B cell (primary cell): ENCODE results near the gene ACAP2. TPM values are rescaled to one million over a fixed set of nuclear protein-coding genes. Genes with fewer than 3 reads are reported as not detected.

Source experiments
- ATAC-seq: fragments of 200-7000 bp; cut with Tn5 transposase; one replicate; pipeline ENCODE4 v1.10.0; 2021; ENCODE audit warnings: low read depth, mild to moderate bottlenecking, moderate number of reproducible peaks, moderate library complexity
- CTCF ChIA-PET: fragments of 350-600 bp; sonication (Branson Sonifier 250); formaldehyde crosslinking; loops from one replicate; lab custom pipeline; 2021; ENCODE audit warnings: antibody characterized with exemption, inconsistent platforms; lab: Charles Lee
- POLR2A ChIA-PET: fragments of 350-600 bp; sonication (Branson Sonifier 250); formaldehyde crosslinking; loops from one replicate; lab custom pipeline; 2021; ENCODE audit warnings: antibody characterized with exemption; lab: Charles Lee
- DNase-seq: peaks from one replicate; pipeline ENCODE4 v3.0.0; 2013
- H2AFZ ChIP-seq: 2 replicates; pipeline ENCODE4 v1.6.1; 2012; ENCODE audit warnings: mild to moderate bottlenecking, low read depth, low read length; ENCODE audit not compliant: insufficient read depth, poor library complexity, severe bottlenecking
- H3K27ac ChIP-seq, 2 donors: 1 replicate in 1 of 2; 2 replicates in 1 of 2; pipeline ENCODE4 v1.5.1; 2012 to 2013; ENCODE audit warnings: low read length in 2 of 2, mild to moderate bottlenecking in 2 of 2, moderate library complexity in 1 of 2
- H3K27me3 ChIP-seq, 4 experiments: fragments of 200-600 bp in 1 of 4; sonication (generic) in 1 of 4; replicated peaks in 1 of 4; 1 replicate in 2 of 4; 2 replicates in 2 of 4; pipeline versions ENCODE4 v1.6.1 to v1.7.0; 2013 to 2016; ENCODE audit warnings: low read length in 3 of 4, mild to moderate bottlenecking in 2 of 4, mixed read lengths in 1 of 4, moderate library complexity in 1 of 4; ENCODE audit not compliant: insufficient read depth in 4 of 4, control insufficient read depth in 3 of 4; ENCODE audit errors: control extremely low read depth in 1 of 4
- H3K36me3 ChIP-seq, 2 experiments: replicated peaks in 1 of 2; 1 replicate in 1 of 2; 2 replicates in 1 of 2; pipeline versions ENCODE4 v1.6.1 to v1.7.1; 2013; ENCODE audit warnings: low read length in 1 of 2; ENCODE audit not compliant: insufficient read depth in 2 of 2, control insufficient read depth in 1 of 2; ENCODE audit errors: control extremely low read depth in 1 of 2, extremely low read depth in 1 of 2
- H3K4me1 ChIP-seq, 2 donors: fragments of 200-600 bp in 1 of 2; sonication (generic) in 1 of 2; 1 replicate in 1 of 2; 2 replicates in 1 of 2; pipeline versions ENCODE4 v1.5.1 to v1.6.1; 2013 to 2017; ENCODE audit warnings: low read length in 2 of 2; ENCODE audit not compliant: control insufficient read depth in 2 of 2, insufficient read depth in 2 of 2
- H3K4me2 ChIP-seq: replicated peaks from 2 replicates; pipeline ENCODE3; 2012; ENCODE audit warnings: mild to moderate bottlenecking, low read depth, low read length; ENCODE audit not compliant: poor library complexity, severe bottlenecking
- H3K4me3 ChIP-seq, 5 experiments: fragments of 200-600 bp in 1 of 5; sonication (generic) in 1 of 5; 1 replicate in 3 of 5; 2 replicates in 2 of 5; pipeline versions ENCODE4 v1.5.1 to v1.7.0; 2011 to 2016; ENCODE audit warnings: low read length in 4 of 5, mild to moderate bottlenecking in 4 of 5, low read depth in 2 of 5, control low read depth in 1 of 5, moderate library complexity in 1 of 5; ENCODE audit not compliant: insufficient read depth in 1 of 5; ENCODE audit errors: control extremely low read depth in 1 of 5, extremely low read depth in 1 of 5
- H3K79me2 ChIP-seq: fragments of 200-600 bp; sonication (generic); one replicate; pipeline ENCODE4 v1.6.0; 2016; ENCODE audit warnings: low read length; ENCODE audit not compliant: control insufficient read depth, insufficient read depth
- H3K9ac ChIP-seq: fragments of 200-600 bp; sonication (generic); 2 replicates; pipeline ENCODE4 v1.6.1; 2017; ENCODE audit warnings: mild to moderate bottlenecking, low read length, moderate library complexity
- H3K9me3 ChIP-seq, 3 donors: one replicate each; pipeline versions ENCODE4 v1.6.1 to v1.7.1; 2013; ENCODE audit warnings: low read length in 2 of 3; ENCODE audit not compliant: control insufficient read depth in 2 of 3, insufficient read depth in 1 of 3; ENCODE audit errors: control extremely low read depth in 1 of 3
- H4K20me1 ChIP-seq: 2 replicates; pipeline ENCODE4 v1.6.0; 2012; ENCODE audit warnings: mild to moderate bottlenecking, low read length; ENCODE audit not compliant: insufficient read depth, control insufficient read depth, poor library complexity, severe bottlenecking
- H3K27ac Mint-ChIP-seq: one replicate; pipeline ENCODE4 v1.8.0; 2021; ENCODE audit warnings: mixed read lengths
- H3K27me3 Mint-ChIP-seq: one replicate; pipeline ENCODE4 v1.8.0; 2021; ENCODE audit warnings: mixed read lengths
- H3K4me1 Mint-ChIP-seq: one replicate; pipeline ENCODE4 v1.8.0; 2021; ENCODE audit warnings: mixed read lengths
- H3K4me3 Mint-ChIP-seq: one replicate; pipeline ENCODE4 v1.8.0; 2021; ENCODE audit warnings: mixed read lengths
- H3K9me3 Mint-ChIP-seq: one replicate; pipeline ENCODE4 v1.8.0; 2022; ENCODE audit warnings: mixed read lengths; ENCODE audit not compliant: insufficient read depth
- EZH2 ChIP-seq: IDR thresholded peaks from 2 replicates; pipeline ENCODE4 v1.6.1; 2012; ENCODE audit warnings: borderline replicate concordance, low read depth, mild to moderate bottlenecking, moderate library complexity, low read length; ENCODE audit not compliant: insufficient read depth, poor library complexity, severe bottlenecking
- WGBS: methylation state at CpG from one replicate; pipeline ENCODE4 v1.1.5; 2013; ENCODE audit warnings: missing lambda C conversion rate; ENCODE audit not compliant: insufficient coverage; 5-methylcytosine and 5-hydroxymethylcytosine counted together
- intact Hi-C: fragments of 100-400 bp; cut with micrococcal nuclease; formaldehyde crosslinking; loops from one replicate; pipeline ENCODE4 v1.10.0; 2022
- polyA plus RNA-seq: library from polyadenylated mRNA; depleted of rRNA; stranded (reverse); fragments of >200 nt; gene quantifications from 2 replicates; pipeline ENCODE4 v1.2.3, GENCODE V29; 2012
- total RNA-seq, 2 donors: library from RNA; stranded (reverse); fragments of 120-200 nt in 1 of 2; gene quantifications; 1 replicate in 1 of 2; 2 replicates in 1 of 2; pipeline versions ENCODE4 v1.2.3 to v1.2.4, GENCODE V29; 2013 to 2022
- TF ChIP-seq, protein P1 (sequence below): fragments of 200-600 bp; IDR thresholded peaks from one replicate; pipeline ENCODE4 v1.8.0; 2022; ENCODE audit warnings: antibody characterized with exemption, mild to moderate bottlenecking

The ACAP2 gene
- total and polyA plus RNA-seq, 2 donors (not counting 1 experiment from before 2014, with no cell fraction given) = 18.6 to 113 TPM

DNA sequence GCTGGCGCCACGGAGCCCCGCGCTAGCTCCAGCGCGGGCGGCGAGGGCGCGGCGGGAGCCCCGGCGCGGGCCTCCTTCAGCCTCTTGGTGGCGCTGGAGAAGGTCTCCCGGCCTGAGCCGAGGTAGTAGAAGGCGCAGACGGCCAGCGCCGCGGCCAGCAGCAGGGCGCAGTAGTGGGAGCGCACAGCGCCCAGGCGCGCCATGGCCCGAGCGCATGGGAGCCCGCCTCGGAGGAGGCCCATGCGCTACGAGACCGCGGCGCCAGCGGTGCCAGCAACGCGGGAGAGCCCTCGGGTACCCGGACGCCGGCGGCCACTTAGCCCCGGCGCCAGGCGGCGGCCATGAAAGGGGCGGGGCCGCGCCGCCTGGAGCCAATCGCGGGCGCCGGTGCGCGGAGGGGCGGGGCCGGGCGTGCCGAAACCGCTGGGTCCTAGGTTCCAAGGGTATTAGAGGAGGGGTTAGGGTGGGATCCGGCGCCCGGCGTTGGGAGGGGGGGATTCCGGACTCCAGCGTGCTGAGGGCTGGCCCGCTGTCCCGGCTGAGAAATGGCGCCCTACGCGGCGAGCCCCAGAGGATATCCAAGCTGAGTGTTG is 171.9 kb downstream of the ACAP2 start, which contains the start of gene XXYLT1:
Gene XXYLT1 (minus strand): TSS at position 343 of the 593 bp plus-strand sequence. CDS start 101 bp downstream, at position 242.
- Histone ChIP-seq H3K9ac (peak within 1 kb of the TSS; percentile 71), H3K9me3 (no peaks in the 10 kb centered on the region), H3K4me2 (peak within 1 kb of the TSS; percentile 83), H3K27ac (peak within 1 kb of the TSS; percentile 27 to 52), H3K4me3 (peak within 1 kb of the TSS; percentile 76 to 90 (median 84)), H3K27me3 (no peaks in the 10 kb centered on the region), H4K20me1 (no peaks in the 10 kb centered on the region), H2AFZ (peak within 1 kb of the TSS; percentile 79), H3K4me1 (peaks cover 17 to 18% of the 10 kb centered on the region in 2 donors), H3K36me3 (no peaks in the 10 kb centered on the region), H3K79me2 (no peaks in the 10 kb centered on the region)
- ChIA-PET CTCF (interaction anchor here (0.6 to 10.2 kb wide), 42 partner anchors 9 to 645 kb away, joined by 3 to 203 read pairs (median 4); partner anchors contain the start of genes ACAP2, FAM43A, LSG1 and PPP1R2), POLR2A (interaction anchor here (0.6 to 1.8 kb wide), 14 partner anchors 10 to 1801 kb away, joined by 3 to 8 read pairs (median 4); partner anchors contain the start of genes ACAP2, FAM43A and LSG1)
- Mint-ChIP-seq H3K4me1 (peaks cover 19% of the 10 kb centered on the region), H3K9me3 (no peaks in the 10 kb centered on the region), H3K4me3 (peak within 1 kb of the TSS; percentile 91), H3K27me3 (no peaks in the 10 kb centered on the region), H3K27ac (peak within 1 kb of the TSS; percentile 88)
- peak; percentile 94 for DNase-seq
- TF ChIP-seq, protein P1, sequence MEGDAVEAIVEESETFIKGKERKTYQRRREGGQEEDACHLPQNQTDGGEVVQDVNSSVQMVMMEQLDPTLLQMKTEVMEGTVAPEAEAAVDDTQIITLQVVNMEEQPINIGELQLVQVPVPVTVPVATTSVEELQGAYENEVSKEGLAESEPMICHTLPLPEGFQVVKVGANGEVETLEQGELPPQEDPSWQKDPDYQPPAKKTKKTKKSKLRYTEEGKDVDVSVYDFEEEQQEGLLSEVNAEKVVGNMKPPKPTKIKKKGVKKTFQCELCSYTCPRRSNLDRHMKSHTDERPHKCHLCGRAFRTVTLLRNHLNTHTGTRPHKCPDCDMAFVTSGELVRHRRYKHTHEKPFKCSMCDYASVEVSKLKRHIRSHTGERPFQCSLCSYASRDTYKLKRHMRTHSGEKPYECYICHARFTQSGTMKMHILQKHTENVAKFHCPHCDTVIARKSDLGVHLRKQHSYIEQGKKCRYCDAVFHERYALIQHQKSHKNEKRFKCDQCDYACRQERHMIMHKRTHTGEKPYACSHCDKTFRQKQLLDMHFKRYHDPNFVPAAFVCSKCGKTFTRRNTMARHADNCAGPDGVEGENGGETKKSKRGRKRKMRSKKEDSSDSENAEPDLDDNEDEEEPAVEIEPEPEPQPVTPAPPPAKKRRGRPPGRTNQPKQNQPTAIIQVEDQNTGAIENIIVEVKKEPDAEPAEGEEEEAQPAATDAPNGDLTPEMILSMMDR = peak; percentile 9
- no peak for TF ChIP-seq EZH2
- under 1% methylated on average over 75 of the region's 75 CpGs for WGBS
- intact Hi-C loops = loop anchor here (1.0 to 10.0 kb wide), 10 partner anchors 11 to 599 kb away; partner anchors contain the start of genes ACAP2, LSG1 and PPP1R2
- peak; percentile 84 for ATAC-seq
